GM06990 (cell line): ENCODE measurements around the gene RXFP2.

Source experiments
- DNase-seq: peaks from one replicate; pipeline ENCODE4 v3.0.0-alpha.2; 2011; ENCODE audit not compliant: insufficient read length; ENCODE audit errors: extremely low read depth
- H3K27me3 ChIP-seq: replicated peaks from 2 replicates; pipeline ENCODE4 v1.6.0; 2011; ENCODE audit warnings: low read length; ENCODE audit not compliant: control insufficient read depth, insufficient read depth
- H3K36me3 ChIP-seq: 2 replicates; pipeline ENCODE4 v1.5.1; 2011; ENCODE audit warnings: low read length; ENCODE audit not compliant: control insufficient read depth, insufficient read depth
- H3K4me3 ChIP-seq: replicated peaks from 2 replicates; pipeline ENCODE4 v1.5.1; 2011; ENCODE audit warnings: low read depth, mild to moderate bottlenecking, control low read depth, low read length
- CTCF ChIP-seq: IDR thresholded peaks from 2 replicates; pipeline ENCODE4 v1.5.1; 2011; ENCODE audit warnings: low read length, control low read depth, mild to moderate bottlenecking, inconsistent platforms; ENCODE audit not compliant: insufficient read depth, poor library complexity, severe bottlenecking

Gene RXFP2

GRCh38 chr13:31755211-31755610 is 15.9 kb downstream of the RXFP2 start:
- no peaks in the 10 kb centered on the region for H3K36me3 ChIP-seq
- H3K27me3 ChIP-seq: no peaks in the 10 kb centered on the region
- no peak for TF ChIP-seq CTCF
- H3K4me3 ChIP-seq: no peak overlapping the region
- DNase-seq: no peak

GRCh38 chr13:31755803-31756212 is 16.5 kb downstream of the RXFP2 start:
- no peaks in the 10 kb centered on the region for H3K27me3 ChIP-seq
- no peaks in the 10 kb centered on the region for H3K36me3 ChIP-seq
- no peak for DNase-seq
- no peak for TF ChIP-seq CTCF
- no peak overlapping the region for H3K4me3 ChIP-seq

- Histone ChIP-seq H3K36me3 (no peaks in the 10 kb centered on the region), H3K4me3 (no peak overlapping the region), H3K27me3 (no peaks in the 10 kb centered on the region)
- DNase-seq: no peak
- no peak for TF ChIP-seq CTCF
Observed at GRCh38 chr13:31756346-31756745, 17.0 kb downstream of the RXFP2 start.

- Histone ChIP-seq H3K27me3 (no peaks in the 10 kb centered on the region; the same call in 1 of the 2 replicates), H3K4me3 (no peak overlapping the region), H3K36me3 (no peaks in the 10 kb centered on the region)
- no peak for DNase-seq
- TF ChIP-seq CTCF: no peak
Observed at GRCh38 chr13:31761951-31762350, 22.6 kb downstream of the RXFP2 start.

- DNase-seq: no peak
- no peaks in the 10 kb centered on the region for H3K36me3 ChIP-seq
- H3K27me3 ChIP-seq: no peaks in the 10 kb centered on the region; the same call in 1 of the 2 replicates
- no peak overlapping the region for H3K4me3 ChIP-seq
- TF ChIP-seq CTCF: no peak
Observed at GRCh38 chr13:31764556-31764955, 25.2 kb downstream of the RXFP2 start.

GRCh38 chr13:31765138-31765785 is 25.9 kb downstream of the RXFP2 start:
- TF ChIP-seq CTCF: no peak
- H3K27me3 ChIP-seq: no peaks in the 10 kb centered on the region; the same call in 1 of the 2 replicates
- H3K4me3 ChIP-seq: no peak overlapping the region
- no peak for DNase-seq
- H3K36me3 ChIP-seq: no peaks in the 10 kb centered on the region
